ENCODE results near the gene STPG1.

The STPG1 gene

GRCh38 chr1:24337455-24337854 lies 76.1 kb downstream of the STPG1 start:
- in situ Hi-C loops (cut with MboI; ENCODE audit: low pct_unique_long_range_greater_than_20kb, low sequenced_read_pairs, unreplicated experiment) = no loop called here
- TF ChIP-seq CTCF (IDR thresholded peaks at IDR 0.05; ENCODE audit: extremely low read depth, insufficient read depth, missing control alignments) = no peak
- no peak for DNase-seq (ENCODE audit: low spot score)

GRCh38 chr1:24336075-24336474 lies 77.5 kb downstream of the STPG1 start:
- in situ Hi-C loops (cut with MboI; ENCODE audit: low pct_unique_long_range_greater_than_20kb, low sequenced_read_pairs, unreplicated experiment) = no loop called here
- no peak for TF ChIP-seq CTCF (IDR thresholded peaks at IDR 0.05; ENCODE audit: extremely low read depth, insufficient read depth, missing control alignments)
- no peak for DNase-seq (ENCODE audit: low spot score)

GRCh38 chr1:24331961-24332673 lies 81.5 kb downstream of the STPG1 start:
- TF ChIP-seq CTCF (IDR thresholded peaks at IDR 0.05; ENCODE audit: extremely low read depth, insufficient read depth, missing control alignments) = no peak
- in situ Hi-C loops (cut with MboI; ENCODE audit: low pct_unique_long_range_greater_than_20kb, low sequenced_read_pairs, unreplicated experiment) = no loop called here

GRCh38 chr1:24329797-24330543 lies 83.6 kb downstream of the STPG1 start:
- in situ Hi-C loops (cut with MboI; ENCODE audit: low pct_unique_long_range_greater_than_20kb, low sequenced_read_pairs, unreplicated experiment) = no loop called here
- TF ChIP-seq CTCF (IDR thresholded peaks at IDR 0.05; ENCODE audit: extremely low read depth, insufficient read depth, missing control alignments) = no peak
- no peak for DNase-seq (ENCODE audit: low spot score)

More at GRCh38 chr1:24331961-24332673, 81.5 kb downstream of the STPG1 start:
- DNase-seq (ENCODE audit: low spot score) = no peak

- no peak for DNase-seq (ENCODE audit: low spot score)
- no peak for TF ChIP-seq CTCF (IDR thresholded peaks at IDR 0.05; ENCODE audit: extremely low read depth, insufficient read depth, missing control alignments)
- in situ Hi-C loops (cut with MboI; ENCODE audit: low pct_unique_long_range_greater_than_20kb, low sequenced_read_pairs, unreplicated experiment) = no loop called here
Measured at GRCh38 chr1:24329331-24329730, 84.3 kb downstream of the STPG1 start.

GRCh38 chr1:24327891-24328290 lies 85.7 kb downstream of the STPG1 start:
- TF ChIP-seq CTCF (IDR thresholded peaks at IDR 0.05; ENCODE audit: extremely low read depth, insufficient read depth, missing control alignments) = no peak
- in situ Hi-C loops (cut with MboI; ENCODE audit: low pct_unique_long_range_greater_than_20kb, low sequenced_read_pairs, unreplicated experiment) = no loop called here
- DNase-seq (ENCODE audit: low spot score) = no peak
